H9 (cell line): Measurements from ENCODE around the gene EBLN2. TPM values are rescaled to one million over a fixed set of nuclear protein-coding genes. Genes with fewer than 3 reads are reported as not detected.

Experiments
- DNase-seq: peaks from one replicate; pipeline ENCODE4 v3.0.0-alpha.2; 2017
- H2AFZ ChIP-seq: one replicate; pipeline ENCODE4 v1.6.1; 2013; ENCODE audit warnings: mild to moderate bottlenecking, low read length, control low read depth, moderate library complexity
- H2AK5ac ChIP-seq: 2 replicates; pipeline ENCODE4 v1.6.1; 2013; ENCODE audit warnings: low read length, control low read depth, mixed read lengths; ENCODE audit not compliant: insufficient read length
- H2BK120ac ChIP-seq: one replicate; pipeline ENCODE4 v1.6.1; 2013; ENCODE audit warnings: low read depth, mild to moderate bottlenecking, low read length, control low read depth, inconsistent platforms; ENCODE audit not compliant: poor library complexity, severe bottlenecking
- H2BK12ac ChIP-seq: 2 replicates; pipeline ENCODE4 v1.6.1; 2013; ENCODE audit warnings: low read length, control low read depth, mixed read lengths, low read depth; ENCODE audit not compliant: insufficient read length
- H2BK15ac ChIP-seq: 2 replicates; pipeline ENCODE4 v1.6.1; 2013; ENCODE audit warnings: low read depth, low read length, control low read depth
- H2BK20ac ChIP-seq: one replicate; pipeline ENCODE4 v1.6.1; 2013; ENCODE audit warnings: low read depth, mild to moderate bottlenecking, low read length, control low read depth, inconsistent platforms; ENCODE audit not compliant: poor library complexity, severe bottlenecking
- H2BK5ac ChIP-seq: 2 replicates; pipeline ENCODE4 v1.6.1; 2013; ENCODE audit warnings: low read length, control low read depth, mixed read lengths; ENCODE audit not compliant: insufficient read length
- H3K14ac ChIP-seq: 2 replicates; pipeline ENCODE4 v1.6.1; 2013; ENCODE audit warnings: low read length, control low read depth; ENCODE audit not compliant: insufficient read depth
- H3K18ac ChIP-seq: 2 replicates; pipeline ENCODE4 v1.6.1; 2013; ENCODE audit warnings: low read depth, mild to moderate bottlenecking, mixed read lengths, low read length, control low read depth; ENCODE audit not compliant: insufficient read length
- H3K23ac ChIP-seq: 2 replicates; pipeline ENCODE4 v1.6.1; 2013; ENCODE audit warnings: low read length, control low read depth, mixed read lengths, low read depth; ENCODE audit not compliant: insufficient read length
- H3K23me2 ChIP-seq: 2 replicates; pipeline ENCODE4 v1.6.1; 2013; ENCODE audit warnings: low read depth, mild to moderate bottlenecking, mixed read lengths, low read length, control low read depth; ENCODE audit not compliant: insufficient read length, poor library complexity, severe bottlenecking
- H3K27ac ChIP-seq: 2 replicates; pipeline ENCODE4 v1.5.1; 2013; ENCODE audit warnings: low read length, control low read depth, mixed read lengths, low read depth; ENCODE audit not compliant: insufficient read length
- H3K27me3 ChIP-seq: 2 replicates; pipeline ENCODE4 v1.6.1; 2013; ENCODE audit warnings: low read length, control low read depth, inconsistent platforms; ENCODE audit not compliant: insufficient read depth
- H3K4ac ChIP-seq: 2 replicates; pipeline ENCODE4 v1.6.1; 2013; ENCODE audit warnings: low read depth, mild to moderate bottlenecking, control low read depth, inconsistent platforms, low read length, moderate library complexity
- H3K4me1 ChIP-seq: 2 replicates; pipeline ENCODE4 v1.6.1; 2013; ENCODE audit warnings: low read length, control low read depth, inconsistent platforms; ENCODE audit not compliant: insufficient read depth
- H3K4me2 ChIP-seq: 2 replicates; pipeline ENCODE4 v1.6.1; 2013; ENCODE audit warnings: low read length, control low read depth, mixed read lengths; ENCODE audit not compliant: insufficient read length, insufficient read depth
- H3K56ac ChIP-seq: 2 replicates; pipeline ENCODE4 v1.6.1; 2013; ENCODE audit warnings: low read depth, mild to moderate bottlenecking, mixed read lengths, low read length, control low read depth; ENCODE audit not compliant: insufficient read length
- H3K79me1 ChIP-seq: 2 replicates; pipeline ENCODE4 v1.6.1; 2013; ENCODE audit warnings: low read depth, mild to moderate bottlenecking, moderate library complexity, low read length, control low read depth, inconsistent platforms; ENCODE audit not compliant: insufficient read depth, poor library complexity, severe bottlenecking
- H3K79me2 ChIP-seq: 2 replicates; pipeline ENCODE4 v1.6.1; 2013; ENCODE audit warnings: low read length, control low read depth, inconsistent platforms; ENCODE audit not compliant: insufficient read depth
- H3K9ac ChIP-seq: 2 replicates; pipeline ENCODE4 v1.6.1; 2013; ENCODE audit warnings: low read length, control low read depth, mixed read lengths; ENCODE audit not compliant: insufficient read length; ENCODE audit errors: extremely low read depth
- H3K9me3 ChIP-seq: one replicate; pipeline ENCODE4 v1.6.1; 2013; ENCODE audit warnings: low read depth, low read length, inconsistent platforms; ENCODE audit not compliant: control insufficient read depth
- H3T11ph ChIP-seq: one replicate; pipeline ENCODE4 v1.6.1; 2013; ENCODE audit warnings: mild to moderate bottlenecking, low read length, control low read depth, inconsistent platforms
- H4K20me1 ChIP-seq: one replicate; pipeline ENCODE4 v1.6.1; 2013; ENCODE audit not compliant: control insufficient read depth, insufficient read length, insufficient read depth
- H4K5ac ChIP-seq: 2 replicates; pipeline ENCODE4 v1.6.1; 2013; ENCODE audit warnings: low read depth, mild to moderate bottlenecking, mixed read lengths, low read length, control low read depth; ENCODE audit not compliant: insufficient read length
- H4K8ac ChIP-seq: replicated peaks from 2 replicates; pipeline ENCODE4 v1.6.1; 2013; ENCODE audit warnings: low read length, control low read depth, mixed read lengths, low read depth; ENCODE audit not compliant: insufficient read length
- H4K91ac ChIP-seq: 2 replicates; pipeline ENCODE4 v1.6.1; 2013; ENCODE audit warnings: low read depth, mild to moderate bottlenecking, moderate library complexity, mixed read lengths, low read length, control low read depth; ENCODE audit not compliant: insufficient read length
- H3K27ac Mint-ChIP-seq, 3 experiments: 2 replicates in 2 of 3; 3 replicates in 1 of 3; pipeline ENCODE4 v1.8.0; 2020 to 2021; ENCODE audit warnings: mixed read lengths in 3 of 3, mild to moderate bottlenecking in 1 of 3, moderate library complexity in 1 of 3
- H3K27me3 Mint-ChIP-seq: 2 replicates; pipeline ENCODE4 v1.8.0; 2021; ENCODE audit warnings: low read depth, mild to moderate bottlenecking, moderate library complexity, mixed read lengths
- H3K36me3 Mint-ChIP-seq, 3 experiments: 2 replicates in 2 of 3; 3 replicates in 1 of 3; pipeline ENCODE4 v1.8.0; 2020 to 2021; ENCODE audit warnings: low read depth in 3 of 3, mixed read lengths in 3 of 3; ENCODE audit not compliant: insufficient read depth in 1 of 3
- H3K4me1 Mint-ChIP-seq, 2 experiments: 2 replicates each; pipeline ENCODE4 v1.8.0; 2020; ENCODE audit warnings: mixed read lengths in 2 of 2
- H3K4me3 Mint-ChIP-seq, 2 experiments: 2 replicates in 1 of 2; 3 replicates in 1 of 2; pipeline ENCODE4 v1.8.0; 2020 to 2021; ENCODE audit warnings: mild to moderate bottlenecking in 2 of 2, mixed read lengths in 2 of 2, moderate library complexity in 1 of 2
- H3K9me3 Mint-ChIP-seq, 2 experiments: 2 replicates in 1 of 2; 3 replicates in 1 of 2; pipeline ENCODE4 v1.8.0; 2020; ENCODE audit warnings: mild to moderate bottlenecking in 2 of 2, mixed read lengths in 2 of 2, moderate library complexity in 1 of 2
- WGBS: extraction: QIAGEN DNeasy Blood & Tissue Kit; methylation state at CpG from one replicate; pipeline ENCODE4 v1.1.7; 2013; ENCODE audit warnings: missing lambda C conversion rate, low lambda C conversion rate, mixed read lengths; ENCODE audit not compliant: insufficient read length; ENCODE audit errors: extremely low coverage; 5-methylcytosine and 5-hydroxymethylcytosine counted together
- total RNA-seq: library from RNA; stranded (reverse); gene quantifications from 2 replicates; pipeline ENCODE4 v1.2.1, GENCODE V29; 2021
- TF ChIP-seq, protein P1 (sequence below): fragments of 200-600 bp; sonication (generic); conservative IDR thresholded peaks from 3 replicates; pipeline ENCODE4 v1.8.0; 2021; ENCODE audit warnings: antibody characterized with exemption, mild to moderate bottlenecking

Gene EBLN2
- total RNA-seq, 1 experiment from 2014 or later = 6.1 TPM

DNA sequence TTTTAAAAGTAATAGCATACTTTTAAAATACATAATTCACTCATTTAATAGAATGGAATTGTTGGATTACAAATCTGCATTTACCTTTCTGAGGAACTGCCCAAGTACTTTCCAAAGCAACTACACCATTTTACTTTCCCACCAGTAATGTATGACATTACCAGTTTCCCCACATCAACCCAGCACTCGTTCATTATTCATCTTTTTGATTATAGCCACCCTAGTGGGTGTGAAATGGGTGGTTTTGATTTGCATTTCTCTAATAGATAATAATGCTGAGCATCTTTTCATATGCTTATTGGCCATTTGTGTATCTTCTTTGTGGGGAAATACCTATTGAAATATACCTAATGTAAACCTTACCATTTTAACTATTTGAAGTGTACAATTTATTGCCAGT is 18.0 kb upstream of the EBLN2 start:
- H3K27ac ChIP-seq = no peak overlapping the region
- peaks cover under 1 to 17% (median 9%) of the 10 kb centered on the region in 3 experiments; a peak in 5 of 7 replicates for H3K36me3 Mint-ChIP-seq
- H3K14ac ChIP-seq = no peak overlapping the region
- no peak overlapping the region for H2BK20ac ChIP-seq
- TF ChIP-seq, protein P1, sequence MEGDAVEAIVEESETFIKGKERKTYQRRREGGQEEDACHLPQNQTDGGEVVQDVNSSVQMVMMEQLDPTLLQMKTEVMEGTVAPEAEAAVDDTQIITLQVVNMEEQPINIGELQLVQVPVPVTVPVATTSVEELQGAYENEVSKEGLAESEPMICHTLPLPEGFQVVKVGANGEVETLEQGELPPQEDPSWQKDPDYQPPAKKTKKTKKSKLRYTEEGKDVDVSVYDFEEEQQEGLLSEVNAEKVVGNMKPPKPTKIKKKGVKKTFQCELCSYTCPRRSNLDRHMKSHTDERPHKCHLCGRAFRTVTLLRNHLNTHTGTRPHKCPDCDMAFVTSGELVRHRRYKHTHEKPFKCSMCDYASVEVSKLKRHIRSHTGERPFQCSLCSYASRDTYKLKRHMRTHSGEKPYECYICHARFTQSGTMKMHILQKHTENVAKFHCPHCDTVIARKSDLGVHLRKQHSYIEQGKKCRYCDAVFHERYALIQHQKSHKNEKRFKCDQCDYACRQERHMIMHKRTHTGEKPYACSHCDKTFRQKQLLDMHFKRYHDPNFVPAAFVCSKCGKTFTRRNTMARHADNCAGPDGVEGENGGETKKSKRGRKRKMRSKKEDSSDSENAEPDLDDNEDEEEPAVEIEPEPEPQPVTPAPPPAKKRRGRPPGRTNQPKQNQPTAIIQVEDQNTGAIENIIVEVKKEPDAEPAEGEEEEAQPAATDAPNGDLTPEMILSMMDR = no peak
- no peak overlapping the region for H4K5ac ChIP-seq
- no peak overlapping the region for H3K4me3 Mint-ChIP-seq
- no peak overlapping the region for H2BK120ac ChIP-seq
- H3K4ac ChIP-seq = no peak overlapping the region
- no peak overlapping the region for H3K18ac ChIP-seq
- H3K27me3 Mint-ChIP-seq = no peaks in the 10 kb centered on the region
- no peak overlapping the region for H2AK5ac ChIP-seq
- peaks cover 52% of the 10 kb centered on the region; the same call in 1 of the 2 replicates for H3K79me2 ChIP-seq
- no peaks in the 10 kb centered on the region for H3K9me3 Mint-ChIP-seq
- no peaks in the 10 kb centered on the region for H3K23me2 ChIP-seq
- H3K27ac Mint-ChIP-seq = peak overlapping the region in 1 of 3 experiments; percentile 37; a peak in 1 of 7 replicates
- no peaks in the 10 kb centered on the region for H3K9me3 ChIP-seq
- H3K4me1 Mint-ChIP-seq = peaks cover 47 to 69% of the 10 kb centered on the region in 2 experiments
- no peak overlapping the region for H4K91ac ChIP-seq
- no peaks in the 10 kb centered on the region for H4K20me1 ChIP-seq
- H2BK15ac ChIP-seq = no peak overlapping the region
- H2AFZ ChIP-seq = no peak overlapping the region
- no peak for DNase-seq
- no peak overlapping the region for H3T11ph ChIP-seq
- H3K9ac ChIP-seq = no peak overlapping the region
- H2BK12ac ChIP-seq = no peak overlapping the region
- H3K79me1 ChIP-seq = no peaks in the 10 kb centered on the region
- WGBS = no CpG with 5 or more reads among the region's 1 CpG
- H2BK5ac ChIP-seq = no peak overlapping the region
- peaks cover 7% of the 10 kb centered on the region for H3K4me1 ChIP-seq
- H3K56ac ChIP-seq = no peak overlapping the region
- no peaks in the 10 kb centered on the region for H3K27me3 ChIP-seq
- no peak overlapping the region for H3K23ac ChIP-seq
- no peak overlapping the region for H4K8ac ChIP-seq
- H3K4me2 ChIP-seq = no peak overlapping the region
